DOHH2 (cell line): ENCODE results near the gene RBM23.
"Not testable (repeated sequence)": the region's sequence is repeated elsewhere in the genome, so short reads cannot be mapped to it uniquely, and the experiment has no call there.

Experiments
- H3F3A ChIP-seq: fragments of 200-600 bp; sonication (generic), shearing (Covaris generic); 2 replicates; pipeline ENCODE4 v1.6.0; 2016; ENCODE audit warnings: antibody characterized with exemption, mild to moderate bottlenecking; ENCODE audit not compliant: control insufficient read depth, insufficient read depth
- H3K27ac ChIP-seq: fragments of 200-600 bp; sonication (generic); 2 replicates; pipeline ENCODE4 v1.5.1; 2014; ENCODE audit warnings: low read depth, mild to moderate bottlenecking, low read length, moderate library complexity
- H3K27me3 ChIP-seq: fragments of 200-600 bp; sonication (generic); 2 replicates; pipeline ENCODE4 v1.6.1; 2014; ENCODE audit warnings: mild to moderate bottlenecking, low read length, mixed read lengths; ENCODE audit not compliant: control insufficient read depth
- H3K36me3 ChIP-seq: fragments of 200-600 bp; sonication (generic); 2 replicates; pipeline ENCODE4 v1.6.1; 2014; ENCODE audit warnings: mild to moderate bottlenecking, low read length, moderate library complexity, mixed read lengths; ENCODE audit not compliant: control insufficient read depth
- H3K4me1 ChIP-seq: fragments of 200-600 bp; sonication (generic); 2 replicates; pipeline ENCODE4 v1.6.1; 2014; ENCODE audit warnings: mild to moderate bottlenecking, low read length, mixed read lengths; ENCODE audit not compliant: control insufficient read depth
- H3K4me2 ChIP-seq: fragments of 200-600 bp; sonication (generic); 2 replicates; pipeline ENCODE4 v1.6.0; 2014; ENCODE audit warnings: mild to moderate bottlenecking, low read length, moderate library complexity
- H3K4me3 ChIP-seq: fragments of 200-600 bp; sonication (generic); 2 replicates; pipeline ENCODE4 v1.5.1; 2014; ENCODE audit warnings: mild to moderate bottlenecking, low read length, mixed read lengths
- H3K79me2 ChIP-seq: fragments of 200-600 bp; sonication (generic); 2 replicates; pipeline ENCODE4 v1.6.1; 2014; ENCODE audit warnings: mild to moderate bottlenecking, low read length, mixed read lengths; ENCODE audit not compliant: control insufficient read depth
- H3K9me2 ChIP-seq: fragments of 200-600 bp; sonication (generic); replicated peaks from 2 replicates; pipeline ENCODE4 v1.6.1; 2014; ENCODE audit warnings: mild to moderate bottlenecking, low read length, mixed read lengths; ENCODE audit not compliant: control insufficient read depth
- H3K9me3 ChIP-seq: fragments of 200-600 bp; sonication (generic); 2 replicates; pipeline ENCODE4 v1.6.1; 2014; ENCODE audit warnings: antibody characterized with exemption, low read length, mixed read lengths; ENCODE audit not compliant: control insufficient read depth, insufficient read depth
- H4K20me1 ChIP-seq: fragments of 200-600 bp; sonication (generic); 2 replicates; pipeline ENCODE4 v1.6.0; 2014; ENCODE audit warnings: low read depth, mild to moderate bottlenecking, antibody characterized with exemption, low read length, moderate library complexity; ENCODE audit not compliant: control insufficient read depth, insufficient read depth
- EZH2phosphoT487 ChIP-seq: fragments of 200-600 bp; sonication (generic); IDR thresholded peaks from 2 replicates; pipeline ENCODE4 v1.6.1; 2017; ENCODE audit warnings: borderline replicate concordance, mild to moderate bottlenecking, antibody characterized with exemption, low read length, moderate library complexity, mixed read lengths
- TF ChIP-seq, protein P1 (sequence below): fragments of 200-600 bp; sonication (generic); IDR thresholded peaks from one replicate; pipeline ENCODE4 v1.5.1; 2014; ENCODE audit warnings: antibody characterized with exemption, mild to moderate bottlenecking, low read depth, low read length; ENCODE audit not compliant: poor library complexity, severe bottlenecking

RBM23 gene

GRCh38 chr14:22852599-22852939 lies 66.4 kb downstream of the RBM23 start:
- Histone ChIP-seq H3F3A (peaks cover 8% of the 10 kb centered on the region), H3K36me3 (no peaks in the 10 kb centered on the region), H4K20me1 (no peaks in the 10 kb centered on the region), H3K4me1 (peaks cover 13% of the 10 kb centered on the region), H3K9me3 (no peaks in the 10 kb centered on the region), H3K27me3 (no peaks in the 10 kb centered on the region), H3K79me2 (no peaks in the 10 kb centered on the region), H3K9me2 (no peaks in the 10 kb centered on the region), H3K27ac (no peak overlapping the region), H3K4me2 (peak overlapping the region; percentile 73), H3K4me3 (peak overlapping the region; percentile 72; the same call in 1 of the 2 replicates)
- TF ChIP-seq, protein P1, sequence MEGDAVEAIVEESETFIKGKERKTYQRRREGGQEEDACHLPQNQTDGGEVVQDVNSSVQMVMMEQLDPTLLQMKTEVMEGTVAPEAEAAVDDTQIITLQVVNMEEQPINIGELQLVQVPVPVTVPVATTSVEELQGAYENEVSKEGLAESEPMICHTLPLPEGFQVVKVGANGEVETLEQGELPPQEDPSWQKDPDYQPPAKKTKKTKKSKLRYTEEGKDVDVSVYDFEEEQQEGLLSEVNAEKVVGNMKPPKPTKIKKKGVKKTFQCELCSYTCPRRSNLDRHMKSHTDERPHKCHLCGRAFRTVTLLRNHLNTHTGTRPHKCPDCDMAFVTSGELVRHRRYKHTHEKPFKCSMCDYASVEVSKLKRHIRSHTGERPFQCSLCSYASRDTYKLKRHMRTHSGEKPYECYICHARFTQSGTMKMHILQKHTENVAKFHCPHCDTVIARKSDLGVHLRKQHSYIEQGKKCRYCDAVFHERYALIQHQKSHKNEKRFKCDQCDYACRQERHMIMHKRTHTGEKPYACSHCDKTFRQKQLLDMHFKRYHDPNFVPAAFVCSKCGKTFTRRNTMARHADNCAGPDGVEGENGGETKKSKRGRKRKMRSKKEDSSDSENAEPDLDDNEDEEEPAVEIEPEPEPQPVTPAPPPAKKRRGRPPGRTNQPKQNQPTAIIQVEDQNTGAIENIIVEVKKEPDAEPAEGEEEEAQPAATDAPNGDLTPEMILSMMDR = no peak

DNA sequence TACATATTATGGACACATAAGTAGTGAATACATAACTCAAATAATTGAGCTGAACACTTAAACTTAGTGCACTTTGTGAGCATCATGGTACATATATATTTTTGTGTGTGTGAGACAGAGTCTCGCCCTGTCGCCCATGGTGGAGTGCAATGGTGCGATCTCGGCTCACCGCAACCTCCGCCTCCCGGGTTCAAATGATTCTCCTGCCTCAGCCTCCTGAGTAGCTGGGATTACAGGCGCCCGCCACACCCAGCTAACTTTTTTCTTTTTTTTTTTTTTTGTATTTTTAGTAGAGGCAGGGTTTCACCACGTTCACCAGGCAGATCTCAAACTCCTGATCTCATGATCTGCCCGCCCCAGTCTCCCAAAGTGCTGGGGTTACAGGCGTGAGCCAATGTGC lies 66.8 kb downstream of the RBM23 start:
- H3K4me3 ChIP-seq, H3K9me2 ChIP-seq, H3K9me3 ChIP-seq, H3F3A ChIP-seq, H3K4me2 ChIP-seq, H3K27ac ChIP-seq, H3K36me3 ChIP-seq, H3K79me2 ChIP-seq, H4K20me1 ChIP-seq, H3K27me3 ChIP-seq: not testable (repeated sequence)
- peaks cover 13% of the 10 kb centered on the region for H3K4me1 ChIP-seq

DNA sequence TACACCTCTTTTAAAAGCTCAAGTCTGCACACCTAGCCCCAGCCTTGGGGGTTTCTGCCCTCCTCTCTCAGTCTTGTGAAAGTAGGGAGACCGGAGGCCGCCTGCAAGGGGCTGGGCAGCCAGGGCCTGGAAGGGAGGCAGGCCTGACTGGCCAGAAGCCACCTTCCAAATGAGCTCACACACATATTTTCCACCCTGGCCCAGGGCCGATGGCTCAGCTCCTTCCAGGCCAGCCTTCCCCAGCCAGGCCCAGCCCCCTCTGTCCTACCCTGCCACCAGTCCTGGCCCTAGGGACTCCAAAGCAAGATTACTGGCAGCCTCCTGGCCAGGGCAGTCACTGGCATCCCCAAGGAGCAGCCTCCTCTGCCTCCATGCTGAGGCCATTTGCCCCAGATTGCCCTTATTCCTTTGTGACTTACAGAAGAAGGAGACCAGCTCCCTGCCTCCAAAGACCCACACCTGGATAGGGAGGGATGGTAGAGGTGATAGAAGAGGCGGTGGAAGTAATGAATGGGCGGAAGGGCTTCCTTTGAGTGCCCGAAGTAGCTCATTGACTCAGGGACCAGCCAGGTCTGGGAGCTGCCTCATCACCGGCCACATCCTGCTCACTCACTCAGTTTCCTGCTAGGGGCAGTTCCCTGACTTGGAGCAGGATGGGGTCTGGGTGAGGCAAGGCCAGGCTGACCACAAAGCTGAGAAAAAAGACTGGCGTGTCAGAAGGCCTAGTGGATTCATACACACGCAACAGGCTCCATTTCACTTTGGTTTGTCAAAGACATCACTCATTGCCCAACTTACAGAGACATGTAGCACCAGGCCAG lies 67.8 kb downstream of the RBM23 start:
- H3K9me3 ChIP-seq = no peaks in the 10 kb centered on the region
- H3K4me2 ChIP-seq = no peak overlapping the region
- no peaks in the 10 kb centered on the region for H3K9me2 ChIP-seq
- no peak overlapping the region for H3K4me3 ChIP-seq
- peaks cover 8% of the 10 kb centered on the region for H3F3A ChIP-seq
- no peaks in the 10 kb centered on the region for H3K79me2 ChIP-seq
- H3K36me3 ChIP-seq = no peaks in the 10 kb centered on the region
- no peaks in the 10 kb centered on the region for H3K27me3 ChIP-seq
- TF ChIP-seq EZH2phosphoT487 = no peak
- TF ChIP-seq, protein P1 = no peak
- no peak overlapping the region for H3K27ac ChIP-seq
- peaks cover 13% of the 10 kb centered on the region for H3K4me1 ChIP-seq
- H4K20me1 ChIP-seq = no peaks in the 10 kb centered on the region

DNA sequence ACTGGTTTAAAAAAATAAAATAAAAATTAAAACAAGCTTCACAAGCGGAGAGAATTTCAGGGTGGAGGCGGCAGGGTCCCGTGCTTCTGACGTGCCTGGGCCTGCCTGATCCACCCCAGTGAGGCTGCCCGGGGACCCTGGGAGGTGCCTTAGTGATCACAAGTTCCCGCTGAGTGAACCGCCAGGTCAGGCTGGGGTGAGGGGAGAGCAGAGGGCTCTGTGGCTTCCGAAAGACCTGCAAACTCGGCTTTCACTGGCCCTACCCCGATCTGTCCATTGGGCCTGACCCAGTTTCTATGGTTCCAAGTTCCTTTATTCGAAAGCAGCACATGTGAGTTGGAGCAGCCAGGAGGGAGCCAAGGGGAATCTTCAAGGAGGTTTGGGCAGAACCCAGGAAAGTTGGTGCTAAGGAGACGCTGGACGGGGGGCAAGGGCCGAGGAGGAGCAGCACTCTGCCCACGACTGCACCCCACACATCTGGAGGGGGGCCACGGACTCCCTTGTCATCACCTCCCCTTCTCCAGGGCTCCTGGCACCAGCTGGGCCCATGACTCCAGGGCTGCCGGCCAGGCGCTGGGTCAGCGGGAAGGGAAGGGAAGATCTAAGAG lies 69.6 kb downstream of the RBM23 start:
- Histone ChIP-seq H3K27me3 (no peaks in the 10 kb centered on the region), H3K27ac (no peak overlapping the region), H3K4me1 (peaks cover 13% of the 10 kb centered on the region), H3F3A (peaks cover 8% of the 10 kb centered on the region), H3K4me2 (no peak overlapping the region), H3K9me3 (no peaks in the 10 kb centered on the region), H4K20me1 (no peaks in the 10 kb centered on the region), H3K4me3 (no peak overlapping the region), H3K36me3 (no peaks in the 10 kb centered on the region), H3K9me2 (no peaks in the 10 kb centered on the region), H3K79me2 (no peaks in the 10 kb centered on the region)
- no peak for TF ChIP-seq EZH2phosphoT487
- TF ChIP-seq, protein P1 = no peak
